RWPE2 (cell line): Measurements from ENCODE around the gene ACAD8.
A peak's percentile ranks its signal among the peaks of the same experiment; 100 is the strongest.

ENCODE experiments used
- ATAC-seq: fragments of 200-7000 bp; cut with Tn5 transposase; 3 replicates; pipeline ENCODE4 v1.9.1; 2021; ENCODE audit warnings: low read depth
- DNase-seq: peaks from one replicate; pipeline ENCODE4 v3.0.0-alpha.2; 2020; ENCODE audit warnings: low spot score
- H3K27ac ChIP-seq: fragments of 450-650 bp; 2 replicates; pipeline ENCODE4 v1.5.1; 2017; ENCODE audit warnings: mild to moderate bottlenecking; ENCODE audit not compliant: poor library complexity, severe bottlenecking
- H3K27me3 ChIP-seq: fragments of 250-450 bp; sonication (Bioruptor Pico); 2 replicates; pipeline ENCODE4 v1.5.1; 2021; ENCODE audit warnings: mild to moderate bottlenecking, moderate library complexity; ENCODE audit not compliant: insufficient read depth, poor library complexity, severe bottlenecking
- H3K36me3 ChIP-seq: fragments of 250-450 bp; sonication (Bioruptor Pico); 2 replicates; pipeline ENCODE4 v1.5.1; 2020; ENCODE audit warnings: low read depth, mild to moderate bottlenecking, moderate library complexity
- H3K4me1 ChIP-seq: fragments of 250-450 bp; sonication (Bioruptor Pico); 2 replicates; pipeline ENCODE4 v1.5.1; 2021; ENCODE audit warnings: mild to moderate bottlenecking, moderate library complexity; ENCODE audit not compliant: insufficient read depth, poor library complexity, severe bottlenecking
- H3K4me3 ChIP-seq: fragments of 250-450 bp; sonication (Bioruptor Pico); 2 replicates; pipeline ENCODE4 v1.5.1; 2021; ENCODE audit warnings: mild to moderate bottlenecking, moderate library complexity; ENCODE audit not compliant: severe bottlenecking
- H3K9me3 ChIP-seq: fragments of 250-450 bp; sonication (Bioruptor Pico); 2 replicates; pipeline ENCODE4 v1.5.1; 2021; ENCODE audit warnings: mild to moderate bottlenecking, moderate library complexity; ENCODE audit not compliant: severe bottlenecking
- CTCF ChIP-seq: fragments of 450-650 bp; IDR thresholded peaks from one replicate; pipeline ENCODE4 v1.5.1; 2017; ENCODE audit warnings: mild to moderate bottlenecking, moderate library complexity; ENCODE audit not compliant: poor library complexity, severe bottlenecking

The ACAD8 gene

GRCh38 chr11:134248910-134249480 is 4.4 kb upstream of the ACAD8 start:
- ATAC-seq = no peak
- Histone ChIP-seq H3K4me1 (peaks cover 4% of the 10 kb centered on the region), H3K9me3 (no peaks in the 10 kb centered on the region), H3K4me3 (no peak overlapping the region), H3K27me3 (no peaks in the 10 kb centered on the region), H3K27ac (no peak overlapping the region), H3K36me3 (peaks cover 61% of the 10 kb centered on the region)
- no peak for DNase-seq
- TF ChIP-seq CTCF = no peak

GRCh38 chr11:134250246-134250645 is 3.1 kb upstream of the ACAD8 start:
- Histone ChIP-seq H3K9me3 (no peaks in the 10 kb centered on the region), H3K27ac (no peak overlapping the region), H3K4me3 (no peak overlapping the region), H3K27me3 (no peaks in the 10 kb centered on the region), H3K36me3 (peaks cover 50% of the 10 kb centered on the region), H3K4me1 (peaks cover 7% of the 10 kb centered on the region)
- DNase-seq (no peak), ATAC-seq (no peak)
- no peak for TF ChIP-seq CTCF

GRCh38 chr11:134250675-134251074 is 2.7 kb upstream of the ACAD8 start:
- Histone ChIP-seq H3K9me3 (no peaks in the 10 kb centered on the region), H3K27me3 (no peaks in the 10 kb centered on the region), H3K4me3 (no peak overlapping the region), H3K27ac (no peak overlapping the region), H3K36me3 (peaks cover 47% of the 10 kb centered on the region), H3K4me1 (peaks cover 7% of the 10 kb centered on the region)
- ATAC-seq = no peak
- no peak for TF ChIP-seq CTCF
- no peak for DNase-seq

- H3K36me3 ChIP-seq = peaks cover 52% of the 10 kb centered on the region
- no peaks in the 10 kb centered on the region for H3K9me3 ChIP-seq
- peak; percentile 28 for ATAC-seq
- TF ChIP-seq CTCF = no peak
- H3K4me1 ChIP-seq = peaks cover 7% of the 10 kb centered on the region
- H3K27ac ChIP-seq = no peak overlapping the region
- no peaks in the 10 kb centered on the region for H3K27me3 ChIP-seq
- H3K4me3 ChIP-seq = peak overlapping the region; percentile 88
- DNase-seq = no peak
These were observed 801 bp upstream of the ACAD8 start for GRCh38 chr11:134252346-134253187.
